GM18858 (cell line): ENCODE results near the gene HCFC1R1.

ENCODE experiments used
- ATAC-seq: cut with Tn5 transposase; IDR thresholded peaks from one replicate; pipeline ENCODE4 v1.9.1; 2021; ENCODE audit not compliant: unreplicated experiment

HCFC1R1 gene

GRCh38 chr16:3020247-3020603 lies 3.5 kb downstream of the HCFC1R1 start, which contains the start of gene TNFRSF12A:
Gene TNFRSF12A (plus strand): TSS chr16:3020368. CDS start chr16:3020398, 30 bp downstream.
- ATAC-seq: no peak

- no peak for ATAC-seq
Observed at GRCh38 chr16:3019594-3020246, 4.0 kb downstream of the HCFC1R1 start.

GRCh38 chr16:3017794-3018506 lies 5.8 kb downstream of the HCFC1R1 start, which contains the start of gene CLDN6:
Gene CLDN6 (minus strand): TSS chr16:3018183. CDS start chr16:3016021, 2,162 bp downstream.
- ATAC-seq: no peak

- no peak for ATAC-seq
Observed at GRCh38 chr16:3017344-3017743, 6.4 kb downstream of the HCFC1R1 start.

- no peak for ATAC-seq
Observed at GRCh38 chr16:3015865-3016521, 7.7 kb downstream of the HCFC1R1 start.

- no peak for ATAC-seq
Observed at GRCh38 chr16:3014971-3015370, 8.8 kb downstream of the HCFC1R1 start.

- ATAC-seq: no peak
Observed at GRCh38 chr16:3013998-3014690, 9.6 kb downstream of the HCFC1R1 start.

- ATAC-seq: no peak
Observed at GRCh38 chr16:3013491-3013951, 10.2 kb downstream of the HCFC1R1 start.

GRCh38 chr16:3012828-3013420 lies 10.8 kb downstream of the HCFC1R1 start, which contains the start of gene CLDN9:
Gene CLDN9 (plus strand): TSS chr16:3012923. CDS start chr16:3013363, 440 bp downstream.
- ATAC-seq: no peak

GRCh38 chr16:3012246-3012645 lies 11.5 kb downstream of the HCFC1R1 start:
- ATAC-seq: no peak

GRCh38 chr16:3010510-3010909 lies 13.2 kb downstream of the HCFC1R1 start:
- ATAC-seq: no peak

GRCh38 chr16:3009568-3010390 lies 14.0 kb downstream of the HCFC1R1 start:
- no peak for ATAC-seq

- ATAC-seq: no peak
Observed at GRCh38 chr16:3008690-3009037, 15.1 kb downstream of the HCFC1R1 start.

- no peak for ATAC-seq
Observed at GRCh38 chr16:3007957-3008689, 15.6 kb downstream of the HCFC1R1 start.

GRCh38 chr16:3007059-3007956 lies 16.4 kb downstream of the HCFC1R1 start:
- ATAC-seq: no peak

- no peak for ATAC-seq
Observed at GRCh38 chr16:3004781-3005284, 18.9 kb downstream of the HCFC1R1 start.

GRCh38 chr16:3004319-3004718 lies 19.4 kb downstream of the HCFC1R1 start:
- ATAC-seq: no peak
